ENCODE data around the gene NOP16.

Gene NOP16

GRCh38 chr5:176356179-176356566, 32.2 kb downstream of the NOP16 start:
- in situ Hi-C loops (cut with HindIII; ENCODE audit: low sequenced_read_pairs) = no loop called here
- no peak for TF ChIP-seq CTCF (IDR thresholded peaks at IDR 0.05; ENCODE audit: low read depth, low read length, missing control alignments)
- H3K4me3 ChIP-seq (ENCODE audit: low read depth, low read length) = no peak overlapping the region
- no peak for DNase-seq (ENCODE audit: low read depth)

- no peak for TF ChIP-seq CTCF (IDR thresholded peaks at IDR 0.05; ENCODE audit: low read depth, low read length, missing control alignments)
- no peak overlapping the region for H3K4me3 ChIP-seq (ENCODE audit: low read depth, low read length)
- in situ Hi-C loops (cut with HindIII; ENCODE audit: low sequenced_read_pairs) = no loop called here
- DNase-seq (ENCODE audit: low read depth) = no peak
Observed at GRCh38 chr5:176355400-176356178, 32.8 kb downstream of the NOP16 start.

GRCh38 chr5:176353533-176353932, 34.9 kb downstream of the NOP16 start:
- in situ Hi-C loops (cut with HindIII; ENCODE audit: low sequenced_read_pairs) = no loop called here
- TF ChIP-seq CTCF (IDR thresholded peaks at IDR 0.05; ENCODE audit: low read depth, low read length, missing control alignments) = no peak
- no peak for DNase-seq (ENCODE audit: low read depth)

GRCh38 chr5:176352116-176352878, 36.1 kb downstream of the NOP16 start:
- no peak overlapping the region for H3K4me3 ChIP-seq (ENCODE audit: low read depth, low read length)
- in situ Hi-C loops (cut with HindIII; ENCODE audit: low sequenced_read_pairs) = no loop called here
- TF ChIP-seq CTCF (IDR thresholded peaks at IDR 0.05; ENCODE audit: low read depth, low read length, missing control alignments) = no peak
- no peak for DNase-seq (ENCODE audit: low read depth)

More at GRCh38 chr5:176353533-176353932, 34.9 kb downstream of the NOP16 start:
- no peak overlapping the region for H3K4me3 ChIP-seq (ENCODE audit: low read depth, low read length)

- no peak overlapping the region for H3K4me3 ChIP-seq (ENCODE audit: low read depth, low read length)
- no peak for DNase-seq (ENCODE audit: low read depth)
- no peak for TF ChIP-seq CTCF (IDR thresholded peaks at IDR 0.05; ENCODE audit: low read depth, low read length, missing control alignments)
- in situ Hi-C loops (cut with HindIII; ENCODE audit: low sequenced_read_pairs) = no loop called here
Observed at GRCh38 chr5:176350416-176350815, 38.0 kb downstream of the NOP16 start.

- no peak overlapping the region for H3K4me3 ChIP-seq (ENCODE audit: low read depth, low read length)
- DNase-seq (ENCODE audit: low read depth) = no peak
- in situ Hi-C loops (cut with HindIII; ENCODE audit: low sequenced_read_pairs) = no loop called here
- no peak for TF ChIP-seq CTCF (IDR thresholded peaks at IDR 0.05; ENCODE audit: low read depth, low read length, missing control alignments)
Observed at GRCh38 chr5:176342766-176343458, 45.5 kb downstream of the NOP16 start.
